GM21367 (cell line): ENCODE data around the gene SMAGP.
"Not testable (repeated sequence)": the region's sequence is repeated elsewhere in the genome, so short reads cannot be mapped to it uniquely, and the experiment has no call there.

ENCODE experiments used
- ATAC-seq: cut with Tn5 transposase; IDR thresholded peaks from one replicate; pipeline ENCODE4 v1.9.1; 2021; ENCODE audit not compliant: unreplicated experiment

Gene SMAGP

GRCh38 chr12:51265024-51265423 lies 5.2 kb downstream of the SMAGP start:
- no peak for ATAC-seq

GRCh38 chr12:51264297-51264696 lies 5.9 kb downstream of the SMAGP start:
- no peak for ATAC-seq

DNA sequence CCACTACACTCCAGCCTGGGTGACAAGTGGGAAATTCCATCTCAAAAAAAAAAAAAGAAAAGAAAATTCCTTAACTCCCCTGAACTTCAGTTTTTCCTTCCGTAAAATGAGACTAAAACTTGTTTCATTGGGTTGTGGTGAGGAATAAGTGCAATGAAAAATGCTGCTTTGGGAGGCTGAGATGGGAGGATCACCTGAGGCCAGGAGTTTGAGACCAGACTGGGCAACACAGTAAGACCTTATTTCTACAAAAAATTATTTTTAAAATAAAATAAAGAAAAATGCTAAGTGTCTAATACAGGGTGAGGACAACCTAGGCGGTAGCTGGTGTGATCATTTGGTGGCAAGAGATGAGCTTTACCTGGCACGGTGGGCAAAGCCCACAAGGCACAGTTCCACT lies 6.9 kb downstream of the SMAGP start:
- no peak for ATAC-seq

- ATAC-seq = no peak
Observed at GRCh38 chr12:51262758-51263177, 7.4 kb downstream of the SMAGP start.

DNA sequence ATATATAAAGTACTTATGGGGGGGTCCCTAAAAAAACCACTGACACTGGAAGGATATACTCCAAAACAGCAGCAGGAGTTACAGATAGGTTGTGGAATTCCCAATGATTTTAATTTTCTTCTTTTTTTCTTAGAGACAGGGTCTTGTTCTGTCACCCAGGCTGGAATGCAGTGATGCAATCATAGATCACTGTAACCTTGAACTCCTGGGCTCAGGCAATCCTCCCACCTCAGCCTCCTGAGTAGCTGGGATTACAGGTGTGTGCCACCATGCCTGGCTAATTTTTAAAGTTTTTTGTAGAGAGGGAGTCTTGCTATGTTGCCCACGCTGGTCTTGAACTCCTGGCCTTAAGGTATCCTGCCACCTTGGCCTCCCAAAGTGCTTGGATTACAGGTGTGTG lies 10.6 kb downstream of the SMAGP start:
- ATAC-seq = not testable (repeated sequence)

DNA sequence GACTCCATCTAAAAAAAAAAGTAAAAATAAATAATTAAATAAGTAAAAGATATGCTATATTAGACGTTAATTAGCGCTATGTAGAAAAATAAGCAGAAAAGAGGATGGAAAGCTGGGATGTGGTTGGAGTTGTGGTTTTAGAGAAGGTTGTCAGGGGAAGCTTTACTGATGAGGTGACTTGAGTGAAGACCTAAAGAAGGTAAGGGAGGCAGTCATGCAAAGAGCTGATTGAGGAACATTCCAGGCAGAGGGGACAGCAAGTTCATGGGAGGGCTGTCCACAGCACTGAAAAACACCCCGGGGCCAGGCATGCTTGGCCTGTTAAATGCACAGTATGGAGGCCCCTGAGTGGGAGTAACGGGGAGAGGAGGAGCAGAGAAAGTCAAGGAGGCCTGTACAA lies 15.7 kb downstream of the SMAGP start:
- ATAC-seq = no peak

DNA sequence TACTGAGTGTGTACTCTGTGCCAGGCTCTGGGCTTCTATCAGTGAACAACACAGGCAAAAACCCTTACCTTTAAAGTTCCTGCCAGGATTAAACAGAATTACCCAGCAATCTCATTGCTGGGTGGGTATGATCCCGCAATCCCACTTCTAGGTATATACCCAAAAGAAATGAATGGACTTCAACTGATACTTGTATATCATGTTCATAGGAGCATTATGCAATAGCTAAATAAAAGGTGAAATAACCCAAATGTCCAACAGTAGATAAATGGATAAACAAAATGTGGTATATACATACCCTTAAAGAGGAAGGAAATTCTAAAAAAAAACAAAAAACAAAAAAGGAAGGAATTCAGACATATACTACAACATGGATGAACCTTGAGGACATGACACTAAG lies 16.9 kb downstream of the SMAGP start:
- ATAC-seq = no peak

DNA sequence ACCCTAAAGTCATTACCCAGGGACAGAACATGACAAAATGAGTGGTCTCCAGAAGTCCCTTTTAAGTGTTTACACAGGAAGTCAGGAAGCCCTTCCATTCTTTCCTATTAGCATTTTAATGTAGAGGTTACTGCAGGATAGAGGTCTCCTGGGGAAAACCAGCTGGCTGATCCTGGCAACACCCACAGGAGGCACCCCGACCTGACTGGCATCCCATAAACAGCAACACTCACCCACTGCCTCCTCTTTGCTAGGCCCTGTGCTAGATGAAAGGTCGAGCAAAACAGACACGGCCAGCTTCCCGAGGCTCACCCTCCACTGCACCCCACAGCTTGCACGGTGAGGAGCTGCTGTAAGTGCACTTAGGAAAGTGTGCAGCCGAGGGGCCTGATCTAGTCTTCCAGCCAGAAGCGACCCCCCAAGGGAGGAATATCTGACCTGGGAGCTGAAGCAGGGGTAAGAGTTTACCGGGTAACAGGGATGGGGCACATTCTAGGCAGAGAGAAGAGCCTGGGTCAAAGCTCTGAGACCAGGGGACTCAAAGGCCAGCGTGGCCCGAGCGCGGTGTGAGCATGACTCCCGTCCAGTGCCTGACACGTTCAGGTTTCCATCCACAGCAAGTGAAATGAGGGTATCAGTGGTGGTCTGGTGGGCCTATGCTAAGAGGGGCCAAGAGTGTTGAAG lies 22.6 kb downstream of the SMAGP start:
- ATAC-seq = no peak

DNA sequence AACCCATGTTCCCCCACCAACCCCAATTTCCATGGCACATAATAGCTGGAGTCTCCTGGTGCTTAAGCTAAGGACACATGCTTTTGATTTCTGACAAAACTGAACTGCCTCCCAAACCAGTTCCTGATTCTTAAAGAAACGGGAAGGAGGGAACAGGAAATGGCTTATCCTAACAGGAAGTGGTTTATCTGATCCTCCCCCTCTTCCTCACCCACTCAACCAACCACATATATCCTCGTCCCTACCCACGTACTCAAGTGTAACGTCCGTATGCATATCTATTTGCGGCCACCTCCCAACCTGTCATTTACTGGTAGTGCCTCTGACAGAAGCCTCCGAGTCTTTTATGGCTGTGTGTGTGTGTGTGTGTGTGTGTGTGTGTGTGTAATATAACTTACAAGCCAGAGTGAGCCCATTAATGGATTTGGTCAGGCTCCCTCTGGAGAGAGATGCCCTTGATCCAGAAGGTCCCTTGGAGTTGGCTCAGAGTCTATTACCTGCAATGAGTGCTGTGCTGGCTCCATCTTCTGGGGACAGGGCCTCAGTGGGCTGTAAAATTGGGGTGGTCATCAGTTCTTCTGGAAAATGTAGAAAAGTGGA lies 23.9 kb downstream of the SMAGP start:
- no peak for ATAC-seq

GRCh38 chr12:51245476-51246253 lies 24.6 kb downstream of the SMAGP start:
- no peak for ATAC-seq

GRCh38 chr12:51244269-51244668 lies 25.9 kb downstream of the SMAGP start:
- no peak for ATAC-seq

- ATAC-seq = no peak
Observed at GRCh38 chr12:51242876-51243275, 27.3 kb downstream of the SMAGP start.

DNA sequence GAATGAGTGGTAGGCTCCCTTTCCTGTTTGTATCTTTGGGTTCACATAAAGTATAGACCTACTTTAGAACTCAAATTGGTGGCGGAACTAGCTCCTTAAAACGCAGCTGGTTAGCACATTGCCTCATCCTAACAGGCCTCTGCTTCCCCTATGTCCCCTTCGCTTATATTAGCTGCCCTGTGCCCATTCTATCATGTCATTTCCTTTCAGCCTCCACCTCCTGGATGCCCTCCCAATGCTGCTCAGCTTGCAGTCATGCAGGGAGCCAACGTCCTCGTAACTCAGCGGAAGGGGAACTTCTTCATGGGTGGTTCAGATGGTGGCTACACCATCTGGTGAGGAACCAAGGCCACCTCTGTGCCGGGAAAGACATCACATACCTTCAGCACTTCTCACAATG lies 28.1 kb downstream of the SMAGP start:
- no peak for ATAC-seq

DNA sequence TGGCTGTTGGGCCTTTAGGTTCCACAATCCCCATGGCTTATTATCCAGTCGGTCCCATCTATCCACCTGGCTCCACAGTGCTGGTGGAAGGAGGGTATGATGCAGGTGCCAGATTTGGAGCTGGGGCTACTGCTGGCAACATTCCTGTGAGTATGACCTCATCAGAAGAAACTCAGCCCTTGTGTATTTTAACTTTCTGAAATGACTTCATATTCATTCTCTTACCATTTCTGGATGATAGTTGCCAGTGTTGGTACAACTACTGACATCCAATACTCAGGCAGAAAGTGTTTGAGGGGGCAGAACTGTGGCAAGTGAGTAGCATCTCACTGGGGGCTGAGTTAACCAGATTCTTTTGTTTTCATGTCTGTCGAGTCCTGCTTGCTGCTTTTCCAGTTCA lies 29.2 kb downstream of the SMAGP start:
- ATAC-seq = no peak

DNA sequence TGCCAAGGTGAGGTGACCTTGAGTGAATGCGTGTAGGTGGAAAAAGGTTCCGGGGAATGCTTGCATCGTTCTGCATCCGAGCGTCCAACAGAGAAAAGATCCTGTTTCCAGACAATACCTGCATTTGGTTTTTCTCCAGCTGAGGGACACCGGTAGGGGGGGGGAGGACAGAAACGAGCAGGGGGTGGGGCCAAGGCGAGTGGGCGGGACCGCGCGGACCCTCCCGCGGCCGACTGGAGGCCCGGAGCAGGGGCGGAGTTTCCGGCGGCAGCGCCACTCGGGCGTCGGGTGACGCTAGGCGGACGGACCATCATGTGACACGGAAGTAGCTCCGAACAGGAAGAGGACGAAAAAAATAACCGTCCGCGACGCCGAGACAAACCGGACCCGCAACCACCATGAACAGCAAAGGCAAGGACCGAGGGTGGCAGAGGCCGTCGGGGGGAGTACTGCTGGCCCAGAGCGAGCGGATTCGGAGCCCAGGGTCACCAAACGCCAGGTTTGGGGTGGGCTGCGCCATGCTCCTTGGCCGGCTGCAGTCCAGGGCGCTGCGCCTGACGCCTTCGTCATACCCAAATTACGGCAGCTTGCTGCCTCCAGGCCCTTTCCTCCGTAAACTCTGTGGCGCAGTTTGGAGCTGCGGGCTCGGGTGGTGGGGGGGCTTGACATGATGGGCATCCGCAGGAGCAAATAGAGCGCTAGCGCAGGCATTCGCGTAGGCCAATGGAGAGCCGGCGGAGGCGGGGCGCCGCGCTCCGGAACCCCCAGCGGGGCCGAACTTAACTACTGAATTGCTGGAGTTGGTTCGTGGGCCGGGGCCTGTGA lies 31.5 kb downstream of the SMAGP start, which contains the start of gene DAZAP2:
Gene DAZAP2 (plus strand): TSS at position 317 of the 825 bp plus-strand sequence. CDS start 82 bp downstream, at position 399.
- peak; percentile 79 for ATAC-seq

GRCh38 chr12:51238037-51238509 lies 32.1 kb downstream of the SMAGP start:
- no peak for ATAC-seq

DNA sequence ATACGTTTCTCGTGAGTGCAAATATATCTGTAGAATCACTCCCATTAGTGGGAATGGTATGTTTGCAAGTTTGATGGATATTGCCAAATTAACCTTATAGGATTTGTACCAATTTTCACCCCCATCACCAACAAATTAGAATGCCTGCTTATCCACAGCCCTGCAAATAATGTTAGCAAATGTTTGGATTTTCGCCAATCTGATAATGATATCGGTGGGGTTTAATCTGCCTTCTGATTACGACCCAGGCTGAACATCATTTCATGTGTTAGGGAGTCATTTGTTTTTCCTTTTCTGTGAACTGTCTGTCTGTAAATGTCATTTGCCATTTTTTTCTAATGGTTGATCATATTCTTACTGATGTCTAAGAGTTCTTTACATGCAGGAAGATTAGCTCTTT lies 35.7 kb downstream of the SMAGP start:
- ATAC-seq = no peak

DNA sequence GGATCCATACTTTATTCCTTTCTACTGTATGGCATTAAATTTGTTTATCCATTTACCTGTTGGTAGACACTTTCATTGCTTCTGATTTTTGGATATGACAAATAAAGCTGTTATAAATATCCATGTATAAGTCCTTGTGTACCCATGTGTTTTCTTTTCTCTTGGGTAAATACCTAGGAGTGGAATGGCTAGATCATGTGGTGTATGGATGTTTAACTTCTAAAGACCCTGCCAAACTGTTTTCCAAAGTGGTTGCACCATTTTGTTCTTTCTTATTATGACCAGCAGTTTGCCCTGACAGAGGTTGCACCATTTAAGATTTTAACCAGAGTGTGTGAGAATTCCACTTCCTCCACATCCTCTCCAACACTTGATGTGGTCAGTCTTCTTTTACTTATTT lies 37.6 kb downstream of the SMAGP start:
- ATAC-seq = no peak

- no peak for ATAC-seq
Observed at GRCh38 chr12:51229116-51229809, 41.0 kb downstream of the SMAGP start.

- no peak for ATAC-seq
Observed at GRCh38 chr12:51227962-51228361, 42.3 kb downstream of the SMAGP start.
